ENCODE results near the gene GRB10.
A peak's percentile ranks its signal among the peaks of the same experiment; 100 is the strongest.

The GRB10 gene

GRCh38 chr7:50667338-50667737, 115.4 kb downstream of the GRB10 start:
- FAIRE-seq = no peak

- FAIRE-seq = no peak
These were observed 116.6 kb downstream of the GRB10 start for GRCh38 chr7:50666124-50666496.

GRCh38 chr7:50665403-50666123, 117.1 kb downstream of the GRB10 start:
- FAIRE-seq = no peak

- no peak for FAIRE-seq
These were observed 117.8 kb downstream of the GRB10 start for GRCh38 chr7:50664937-50665336.

GRCh38 chr7:50664461-50664922, 118.2 kb downstream of the GRB10 start:
- FAIRE-seq = no peak

GRCh38 chr7:50663396-50664102, 119.1 kb downstream of the GRB10 start:
- FAIRE-seq = no peak

- no peak for FAIRE-seq
These were observed 119.7 kb downstream of the GRB10 start for GRCh38 chr7:50662996-50663395.

- no peak for FAIRE-seq
These were observed 120.5 kb downstream of the GRB10 start for GRCh38 chr7:50662041-50662694.

GRCh38 chr7:50661345-50662040, 121.2 kb downstream of the GRB10 start:
- no peak for FAIRE-seq

- FAIRE-seq = no peak
These were observed 121.9 kb downstream of the GRB10 start for GRCh38 chr7:50660830-50661175.

- FAIRE-seq = no peak
These were observed 122.5 kb downstream of the GRB10 start for GRCh38 chr7:50660040-50660829.

GRCh38 chr7:50659329-50659965, 123.2 kb downstream of the GRB10 start:
- FAIRE-seq = no peak

- FAIRE-seq = no peak
These were observed 124.0 kb downstream of the GRB10 start for GRCh38 chr7:50658696-50659095.

GRCh38 chr7:50657912-50658311, 124.8 kb downstream of the GRB10 start:
- no peak for FAIRE-seq

- peak; percentile 87 for FAIRE-seq
These were observed 125.3 kb downstream of the GRB10 start for GRCh38 chr7:50657341-50657873.

- FAIRE-seq = no peak
These were observed 126.4 kb downstream of the GRB10 start for GRCh38 chr7:50656141-50656895.

- FAIRE-seq = no peak
These were observed 127.2 kb downstream of the GRB10 start for GRCh38 chr7:50655490-50655889.

GRCh38 chr7:50655020-50655419, 127.7 kb downstream of the GRB10 start:
- FAIRE-seq = no peak

- FAIRE-seq = no peak
These were observed 128.7 kb downstream of the GRB10 start for GRCh38 chr7:50653981-50654425.

GRCh38 chr7:50653126-50653864, 129.4 kb downstream of the GRB10 start:
- no peak for FAIRE-seq
